Measurements from ENCODE around the gene EFCAB6.

The EFCAB6 gene

GRCh38 chr22:43726964-43727543 lies 85.1 kb downstream of the EFCAB6 start:
- H3K27ac ChIP-seq = no peak overlapping the region
- TF ChIP-seq CTCF (IDR thresholded peaks at IDR 0.05) (no peak), ZFX (IDR thresholded peaks at IDR 0.05; ENCODE audit: borderline replicate concordance) (no peak)

GRCh38 chr22:43726322-43726721 lies 85.8 kb downstream of the EFCAB6 start:
- H3K27ac ChIP-seq = no peak overlapping the region
- TF ChIP-seq CTCF (IDR thresholded peaks at IDR 0.05) (no peak), ZFX (IDR thresholded peaks at IDR 0.05; ENCODE audit: borderline replicate concordance) (no peak)

GRCh38 chr22:43723816-43724215 lies 88.3 kb downstream of the EFCAB6 start:
- TF ChIP-seq ZFX (IDR thresholded peaks at IDR 0.05; ENCODE audit: borderline replicate concordance) = no peak
- no peak for TF ChIP-seq CTCF (IDR thresholded peaks at IDR 0.05)
- no peak overlapping the region for H3K27ac ChIP-seq

GRCh38 chr22:43722444-43722843 lies 89.7 kb downstream of the EFCAB6 start:
- no peak overlapping the region for H3K27ac ChIP-seq
- no peak for TF ChIP-seq CTCF (IDR thresholded peaks at IDR 0.05)
- TF ChIP-seq ZFX (IDR thresholded peaks at IDR 0.05; ENCODE audit: borderline replicate concordance) = no peak

- H3K27ac ChIP-seq = no peak overlapping the region
- TF ChIP-seq CTCF (IDR thresholded peaks at IDR 0.05) (no peak), ZFX (IDR thresholded peaks at IDR 0.05; ENCODE audit: borderline replicate concordance) (no peak)
These were observed 91.4 kb downstream of the EFCAB6 start for GRCh38 chr22:43720716-43721115.

GRCh38 chr22:43714104-43714503 lies 98.0 kb downstream of the EFCAB6 start:
- TF ChIP-seq CTCF (IDR thresholded peaks at IDR 0.05) (no peak), ZFX (IDR thresholded peaks at IDR 0.05; ENCODE audit: borderline replicate concordance) (no peak)
- H3K27ac ChIP-seq = no peak overlapping the region

- no peak overlapping the region for H3K27ac ChIP-seq
These were observed 100.4 kb downstream of the EFCAB6 start for GRCh38 chr22:43711681-43712080.

More at GRCh38 chr22:43711681-43712080, 100.4 kb downstream of the EFCAB6 start:
- TF ChIP-seq CTCF (IDR thresholded peaks at IDR 0.05) (no peak), ZFX (IDR thresholded peaks at IDR 0.05; ENCODE audit: borderline replicate concordance) (no peak)
